Keratinocyte (primary cell): Measurements from ENCODE around the gene PRM2. TPM values are rescaled to one million over a fixed set of nuclear protein-coding genes. Genes with fewer than 3 reads are reported as not detected.

Source experiments
- DNase-seq: peaks from one replicate; pipeline ENCODE4 v3.0.0-alpha.2; 2011; ENCODE audit warnings: low read depth, missing footprints, low spot score
- FAIRE-seq: peaks from 2 replicates; lab custom pipeline; 2011; peaks lifted over from hg19 to GRCh38; lab: Jason Lieb, UNC
- H2AFZ ChIP-seq: 2 replicates; pipeline ENCODE4 v1.6.0; 2012; ENCODE audit warnings: low read length, control low read depth, inconsistent platforms; ENCODE audit not compliant: control insufficient read depth
- H3K27ac ChIP-seq: 2 replicates; pipeline ENCODE4 v1.5.1; 2011; ENCODE audit warnings: low read length; ENCODE audit not compliant: control insufficient read depth, insufficient read depth
- H3K27me3 ChIP-seq: 3 replicates; pipeline ENCODE4 v1.6.0; 2011; ENCODE audit warnings: low read length; ENCODE audit not compliant: control insufficient read depth, insufficient read depth; ENCODE audit errors: extremely low read depth
- H3K36me3 ChIP-seq, 2 experiments: 2 replicates in 1 of 2; 3 replicates in 1 of 2; pipeline ENCODE4 v1.5.1; 2011; ENCODE audit warnings: low read length in 2 of 2, mild to moderate bottlenecking in 1 of 2; ENCODE audit not compliant: control insufficient read depth in 2 of 2, insufficient read depth in 2 of 2; ENCODE audit errors: extremely low read depth in 1 of 2
- H3K4me1 ChIP-seq: 3 replicates; pipeline ENCODE4 v1.5.1; 2011; ENCODE audit warnings: low read length; ENCODE audit not compliant: control insufficient read depth, insufficient read depth; ENCODE audit errors: extremely low read depth
- H3K4me2 ChIP-seq: 3 replicates; pipeline ENCODE4 v1.6.0; 2011; ENCODE audit warnings: low read depth, low read length; ENCODE audit not compliant: control insufficient read depth, insufficient read depth; ENCODE audit errors: extremely low read depth
- H3K4me3 ChIP-seq, 3 experiments: fragments of 200-600 bp in 1 of 3; sonication (generic) in 1 of 3; 2 replicates in 2 of 3; 3 replicates in 1 of 3; pipeline ENCODE4 v1.5.1; 2011 to 2016; ENCODE audit warnings: low read length in 3 of 3, mild to moderate bottlenecking in 3 of 3, control low read depth in 2 of 3, inconsistent platforms in 1 of 3, low read depth in 1 of 3, mixed read lengths in 1 of 3, mixed run types in 1 of 3, moderate library complexity in 1 of 3; ENCODE audit not compliant: control insufficient read depth in 2 of 3, insufficient read depth in 2 of 3; ENCODE audit errors: extremely low read depth in 1 of 3
- H3K79me2 ChIP-seq: 2 replicates; pipeline ENCODE4 v1.6.0; 2012; ENCODE audit warnings: low read length; ENCODE audit not compliant: control insufficient read depth, insufficient read depth
- H3K9ac ChIP-seq: 3 replicates; pipeline ENCODE4 v1.6.0; 2011; ENCODE audit warnings: low read length; ENCODE audit not compliant: control insufficient read depth, insufficient read depth; ENCODE audit errors: extremely low read depth
- H3K9me1 ChIP-seq: 3 replicates; pipeline ENCODE4 v1.6.0; 2011; ENCODE audit warnings: low read length; ENCODE audit not compliant: control insufficient read depth, insufficient read depth; ENCODE audit errors: extremely low read depth
- H3K9me3 ChIP-seq: 2 replicates; pipeline ENCODE4 v1.5.1; 2012; ENCODE audit warnings: low read depth, low read length; ENCODE audit not compliant: control insufficient read depth
- H4K20me1 ChIP-seq: 3 replicates; pipeline ENCODE4 v1.6.0; 2011; ENCODE audit warnings: low read length; ENCODE audit not compliant: control insufficient read depth, insufficient read depth; ENCODE audit errors: extremely low read depth
- EZH2 ChIP-seq: IDR thresholded peaks from one replicate; pipeline ENCODE4 v1.6.1; 2012; ENCODE audit warnings: inconsistent platforms, mild to moderate bottlenecking, low read length, moderate library complexity
- dilution Hi-C: fragments of 300-500 bp; cut with MboI; formaldehyde crosslinking; loops from one replicate; pipeline ENCODE4 v1.7.0; 2020; ENCODE audit warnings: low sequenced_read_pairs; ENCODE audit not compliant: extremely low pct_ligation_motif_present
- polyA plus RNA-seq, 5 experiments: library from polyadenylated mRNA; depleted of rRNA in 3 of 5; stranded (reverse) in 3 of 5; stranded (forward) in 1 of 5; unstranded in 1 of 5; fragments of >200 nt; gene quantifications; 1 replicate in 1 of 5; 2 replicates in 3 of 5; 3 replicates in 1 of 5; pipeline versions ENCODE4 v1.2.1 to v1.2.3, GENCODE V29; 2011 to 2012; ENCODE audit warnings: missing spikeins in 2 of 5, low read depth in 1 of 5, low replicate concordance in 1 of 5
- TF ChIP-seq, protein P1 (sequence below), 3 experiments: IDR thresholded peaks in 1 of 3; conservative IDR thresholded peaks in 1 of 3; optimal IDR thresholded peaks in 1 of 3; 2 replicates in 2 of 3; 3 replicates in 1 of 3; pipeline versions ENCODE3 to v1.5.1; 2011; ENCODE audit warnings: low read length in 3 of 3, mild to moderate bottlenecking in 3 of 3, moderate library complexity in 2 of 3, control low read depth in 1 of 3, inconsistent platforms in 1 of 3; ENCODE audit not compliant: insufficient read depth in 2 of 3; ENCODE audit errors: extremely low read depth in 1 of 3

PRM2 gene
- polyA plus RNA-seq, 1 donor (not counting 4 experiments of a cell fraction or from before 2014, with no cell fraction given) = not detected

GRCh38 chr16:11306997-11307638 is 30.8 kb upstream of the PRM2 start:
- Histone ChIP-seq H3K9me1 (no peaks in the 10 kb centered on the region), H3K79me2 (no peaks in the 10 kb centered on the region), H3K9ac (no peak overlapping the region), H3K4me3 (no peak overlapping the region), H3K4me1 (peaks cover 3% of the 10 kb centered on the region), H3K4me2 (no peak overlapping the region), H4K20me1 (no peaks in the 10 kb centered on the region), H3K36me3 (no peaks in the 10 kb centered on the region), H2AFZ (no peak overlapping the region), H3K9me3 (no peaks in the 10 kb centered on the region), H3K27me3 (no peaks in the 10 kb centered on the region), H3K27ac (no peak overlapping the region)
- TF ChIP-seq EZH2 = no peak
- TF ChIP-seq, protein P1, sequence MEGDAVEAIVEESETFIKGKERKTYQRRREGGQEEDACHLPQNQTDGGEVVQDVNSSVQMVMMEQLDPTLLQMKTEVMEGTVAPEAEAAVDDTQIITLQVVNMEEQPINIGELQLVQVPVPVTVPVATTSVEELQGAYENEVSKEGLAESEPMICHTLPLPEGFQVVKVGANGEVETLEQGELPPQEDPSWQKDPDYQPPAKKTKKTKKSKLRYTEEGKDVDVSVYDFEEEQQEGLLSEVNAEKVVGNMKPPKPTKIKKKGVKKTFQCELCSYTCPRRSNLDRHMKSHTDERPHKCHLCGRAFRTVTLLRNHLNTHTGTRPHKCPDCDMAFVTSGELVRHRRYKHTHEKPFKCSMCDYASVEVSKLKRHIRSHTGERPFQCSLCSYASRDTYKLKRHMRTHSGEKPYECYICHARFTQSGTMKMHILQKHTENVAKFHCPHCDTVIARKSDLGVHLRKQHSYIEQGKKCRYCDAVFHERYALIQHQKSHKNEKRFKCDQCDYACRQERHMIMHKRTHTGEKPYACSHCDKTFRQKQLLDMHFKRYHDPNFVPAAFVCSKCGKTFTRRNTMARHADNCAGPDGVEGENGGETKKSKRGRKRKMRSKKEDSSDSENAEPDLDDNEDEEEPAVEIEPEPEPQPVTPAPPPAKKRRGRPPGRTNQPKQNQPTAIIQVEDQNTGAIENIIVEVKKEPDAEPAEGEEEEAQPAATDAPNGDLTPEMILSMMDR (optimal IDR thresholded peaks at IDR 0.05 in 1 of 3, IDR thresholded peaks at IDR 0.05 in 1 of 3, conservative IDR thresholded peaks at IDR 0.05 in 1 of 3; ENCODE audit: extremely low read depth in 1 of 3, insufficient read depth in 2 of 3, low read length in 3 of 3) = no peak
- dilution Hi-C loops = no loop called here
- FAIRE-seq = no peak
- no peak for DNase-seq

DNA sequence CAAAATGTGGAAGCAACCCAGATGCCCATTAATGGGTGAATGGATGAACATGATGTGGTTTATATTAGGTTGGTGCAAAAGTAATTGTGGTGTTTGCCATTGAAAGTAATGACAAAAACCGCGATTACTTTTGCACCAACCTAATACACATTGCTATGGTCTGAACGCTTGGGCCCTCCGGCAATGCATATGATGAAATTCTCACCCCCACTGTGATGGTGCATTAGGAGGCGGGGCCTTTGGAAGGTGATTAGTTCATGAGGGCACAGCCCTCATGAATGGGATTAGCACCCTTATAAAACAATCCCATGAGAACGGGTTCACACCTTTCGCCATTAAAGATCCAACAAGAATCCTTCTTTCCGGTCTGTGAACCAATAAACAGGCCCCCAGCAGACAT is 30.1 kb upstream of the PRM2 start:
- dilution Hi-C loops = no loop called here
- TF ChIP-seq, protein P1 (optimal IDR thresholded peaks at IDR 0.05 in 1 of 3, IDR thresholded peaks at IDR 0.05 in 1 of 3, conservative IDR thresholded peaks at IDR 0.05 in 1 of 3; ENCODE audit: extremely low read depth in 1 of 3, insufficient read depth in 2 of 3, low read length in 3 of 3) = no peak
- TF ChIP-seq EZH2 = no peak

More for the DNA sequence above, 30.1 kb upstream of the PRM2 start:
- DNase-seq (no peak), FAIRE-seq (no peak)
- Histone ChIP-seq H3K9me3 (no peaks in the 10 kb centered on the region), H3K4me2 (no peak overlapping the region), H3K9ac (no peak overlapping the region), H3K9me1 (no peaks in the 10 kb centered on the region), H3K27ac (no peak overlapping the region), H3K36me3 (no peaks in the 10 kb centered on the region), H3K79me2 (no peaks in the 10 kb centered on the region), H3K4me3 (no peak overlapping the region), H3K4me1 (peaks cover 3% of the 10 kb centered on the region), H3K27me3 (no peaks in the 10 kb centered on the region), H4K20me1 (no peaks in the 10 kb centered on the region), H2AFZ (no peak overlapping the region)
